IMR-90 (cell line): ENCODE measurements around the gene AGBL1. TPM values are rescaled to one million over a fixed set of nuclear protein-coding genes. Genes with fewer than 3 reads are reported as not detected.

Experiments
- ATAC-seq: fragments of 200-7000 bp; cut with Tn5 transposase; 2 replicates; pipeline ENCODE4 v1.9.1; 2020; ENCODE audit warnings: low read depth, mild to moderate bottlenecking, moderate library complexity
- BruUV-seq: library from RNA; stranded (reverse); fragments of 400-500 nt; replicated peaks from 2 replicates; lab custom pipeline; 2021; lab: Mats Ljungman, UMichigan
- CTCF ChIA-PET: fragments of 300-600 bp; formaldehyde crosslinking; extraction: SDS; loops from one replicate; lab custom pipeline; 2021; ENCODE audit warnings: antibody characterized with exemption; lab: Yijun Ruan, JAX
- POLR2A ChIA-PET: fragments of 300-600 bp; sonication (Branson Sonifier 250); formaldehyde crosslinking; loops from one replicate; lab custom pipeline; 2022; ENCODE audit warnings: antibody characterized with exemption; ENCODE audit not compliant: unreplicated experiment; lab: Charles Lee
- DNase-seq: peaks from one replicate; pipeline ENCODE4 v3.0.0; 2013
- H2AFZ ChIP-seq: replicated peaks from 2 replicates; pipeline ENCODE3; 2013; ENCODE audit warnings: low read length, mild to moderate bottlenecking; ENCODE audit not compliant: poor library complexity
- H2AK5ac ChIP-seq: 2 replicates; pipeline ENCODE4 v1.6.1; 2013; ENCODE audit warnings: low read depth, low read length, inconsistent platforms
- H2AK9ac ChIP-seq: replicated peaks from 2 replicates; pipeline ENCODE3; 2013; ENCODE audit warnings: mild to moderate bottlenecking, low read depth, low read length, moderate library complexity; ENCODE audit not compliant: poor library complexity
- H2BK120ac ChIP-seq: 2 replicates; pipeline ENCODE4 v1.6.1; 2013; ENCODE audit warnings: low read depth, low read length, inconsistent platforms
- H2BK15ac ChIP-seq: 3 replicates; pipeline ENCODE4 v1.6.1; 2013; ENCODE audit warnings: low read depth, low read length, inconsistent platforms
- H2BK20ac ChIP-seq: 2 replicates; pipeline ENCODE4 v1.6.1; 2013; ENCODE audit warnings: low read depth, mild to moderate bottlenecking, inconsistent platforms, low read length, moderate library complexity
- H2BK5ac ChIP-seq: 2 replicates; pipeline ENCODE4 v1.6.1; 2013; ENCODE audit warnings: mild to moderate bottlenecking, low read depth, low read length, inconsistent platforms; ENCODE audit not compliant: poor library complexity, severe bottlenecking
- H3K14ac ChIP-seq: replicated peaks from 2 replicates; pipeline ENCODE4 v1.6.1; 2013; ENCODE audit warnings: low read depth, low read length, inconsistent platforms
- H3K18ac ChIP-seq: 2 replicates; pipeline ENCODE4 v1.6.1; 2013; ENCODE audit warnings: low read depth, low read length, control low read depth
- H3K23ac ChIP-seq: 2 replicates; pipeline ENCODE4 v1.6.1; 2013; ENCODE audit warnings: low read depth, low read length, inconsistent platforms
- H3K27ac ChIP-seq: 2 replicates; pipeline ENCODE4 v1.5.1; 2013; ENCODE audit warnings: mild to moderate bottlenecking, control low read depth, low read length; ENCODE audit not compliant: insufficient read depth
- H3K27me3 ChIP-seq: 2 replicates; pipeline ENCODE4 v1.6.1; 2013; ENCODE audit warnings: low read length; ENCODE audit not compliant: control insufficient read depth, insufficient read depth
- H3K36me3 ChIP-seq: 2 replicates; pipeline ENCODE4 v1.6.1; 2013; ENCODE audit warnings: low read length, mixed read lengths; ENCODE audit not compliant: control insufficient read depth, insufficient read depth
- H3K4ac ChIP-seq: 2 replicates; pipeline ENCODE4 v1.6.1; 2013; ENCODE audit warnings: low read depth, low read length, inconsistent platforms
- H3K4me1 ChIP-seq: 2 replicates; pipeline ENCODE4 v1.6.1; 2013; ENCODE audit warnings: low read length, mixed read lengths; ENCODE audit not compliant: control insufficient read depth, insufficient read depth
- H3K4me2 ChIP-seq: 2 replicates; pipeline ENCODE4 v1.6.1; 2013; ENCODE audit warnings: low read depth, mild to moderate bottlenecking, control low read depth, low read length, moderate library complexity
- H3K4me3 ChIP-seq: 2 replicates; pipeline ENCODE4 v1.5.1; 2013; ENCODE audit warnings: low read depth, mild to moderate bottlenecking, control low read depth, low read length, moderate library complexity; ENCODE audit not compliant: insufficient read depth
- H3K56ac ChIP-seq: 2 replicates; pipeline ENCODE4 v1.6.1; 2013; ENCODE audit warnings: low read length, inconsistent platforms; ENCODE audit not compliant: insufficient read depth; ENCODE audit errors: extremely low read depth
- H3K79me1 ChIP-seq, 2 experiments: 2 replicates each; pipeline ENCODE4 v1.6.1; 2013; ENCODE audit warnings: low read length in 2 of 2, inconsistent platforms in 1 of 2, low read depth in 1 of 2
- H3K9ac ChIP-seq: 2 replicates; pipeline ENCODE4 v1.6.1; 2013; ENCODE audit warnings: low read depth, low read length, control low read depth
- H3K9me1 ChIP-seq: 2 replicates; pipeline ENCODE4 v1.6.1; 2013; ENCODE audit warnings: low read length, inconsistent platforms; ENCODE audit not compliant: insufficient read depth
- H3K9me3 ChIP-seq: 2 replicates; pipeline ENCODE4 v1.6.1; 2013; ENCODE audit warnings: low read length; ENCODE audit not compliant: control insufficient read depth, insufficient read depth
- H4K20me1 ChIP-seq: 2 replicates; pipeline ENCODE4 v1.6.1; 2013; ENCODE audit warnings: low read length, inconsistent platforms; ENCODE audit not compliant: insufficient read depth
- H4K5ac ChIP-seq: 2 replicates; pipeline ENCODE4 v1.6.1; 2013; ENCODE audit warnings: mild to moderate bottlenecking, low read depth, low read length, control low read depth
- H4K8ac ChIP-seq, 2 experiments: 2 replicates each; pipeline ENCODE4 v1.6.1; 2013; ENCODE audit warnings: low read depth in 2 of 2, low read length in 2 of 2, control low read depth in 1 of 2, inconsistent platforms in 1 of 2
- H4K91ac ChIP-seq: 2 replicates; pipeline ENCODE4 v1.6.1; 2013; ENCODE audit warnings: low read depth, low read length, inconsistent platforms; ENCODE audit not compliant: insufficient read depth
- MAFK ChIP-seq: IDR thresholded peaks from 2 replicates; pipeline ENCODE4 v1.6.1; 2012; ENCODE audit warnings: low read depth, low read length, improper control_type of control experiment
- RAD21 ChIP-seq: IDR thresholded peaks from 2 replicates; pipeline ENCODE4 v1.6.1; 2012; ENCODE audit warnings: low read length, improper control_type of control experiment
- WGBS, 2 experiments: methylation state at CpG; one replicate each; pipeline versions ENCODE4 v1.1.5 to v1.1.7; 2013; ENCODE audit warnings: missing lambda C conversion rate in 2 of 2; ENCODE audit not compliant: insufficient read length in 1 of 2; ENCODE audit errors: extremely low coverage in 2 of 2; 5-methylcytosine and 5-hydroxymethylcytosine counted together
- dilution Hi-C: fragments of 300-500 bp; cut with HindIII; formaldehyde crosslinking; loops from one replicate; pipeline ENCODE4 v1.14.3; 2018; ENCODE audit warnings: low sequenced_read_pairs; ENCODE audit not compliant: unreplicated experiment
- in situ Hi-C: fragments of 300-500 bp; cut with MboI; formaldehyde crosslinking; loops from 3 replicates; pipeline ENCODE4 v1.14.3; 2019; ENCODE audit warnings: low sequenced_read_pairs, inconsistent platforms, mixed read lengths
- intact Hi-C: fragments of 100-400 bp; cut with micrococcal nuclease; formaldehyde crosslinking; loops from 2 replicates; pipeline ENCODE4 v1.10.0; 2022
- polyA plus RNA-seq, 3 experiments: library from polyadenylated mRNA; depleted of rRNA; stranded (reverse); fragments of >200 nt; gene quantifications; 2 replicates each; pipeline ENCODE4 v1.2.3, GENCODE V29; 2012; ENCODE audit warnings: low replicate concordance in 1 of 3
- total RNA-seq: library from RNA; depleted of rRNA; stranded (reverse); fragments of >200 nt; gene quantifications from 2 replicates; pipeline ENCODE4 v1.2.3, GENCODE V29; 2012

The AGBL1 gene
- total and polyA plus RNA-seq, 2 of the 4 experiments (the other 2 are of a cell fraction) = not detected

- Histone ChIP-seq H2BK5ac (no peak overlapping the region), H3K4me2 (no peak overlapping the region), H3K27me3 (no peaks in the 10 kb centered on the region), H2BK15ac (no peak overlapping the region), H3K36me3 (no peaks in the 10 kb centered on the region), H4K91ac (no peak overlapping the region), H3K23ac (no peak overlapping the region), H3K14ac (no peak overlapping the region), H2BK20ac (no peak overlapping the region), H3K56ac (no peak overlapping the region), H3K79me1 (no peaks in the 10 kb centered on the region), H3K18ac (no peak overlapping the region), H3K9me1 (no peaks in the 10 kb centered on the region), H2BK120ac (no peak overlapping the region), H2AK5ac (no peak overlapping the region), H4K20me1 (no peaks in the 10 kb centered on the region), H4K5ac (no peak overlapping the region), H2AK9ac (no peak overlapping the region), H3K4ac (no peak overlapping the region), H3K27ac (no peak overlapping the region), H2AFZ (no peak overlapping the region), H3K9ac (no peak overlapping the region), H3K4me3 (no peak overlapping the region), H3K9me3 (peaks cover 2% of the 10 kb centered on the region; the same call in 1 of the 2 replicates), H4K8ac (no peak overlapping the region), H3K4me1 (no peaks in the 10 kb centered on the region)
- ATAC-seq = no peak
- ChIA-PET CTCF (no interaction called here), POLR2A (no interaction called here)
- dilution Hi-C loops = no loop called here
- BruUV-seq = no TSS peak
- whole genome bisulfite sequencing, 2 experiments = no CpG with 5 or more reads among the region's 4 CpGs
- TF ChIP-seq MAFK (0 out of 2 replicates have a peak, but pooled peaks have one; percentile 17), RAD21 (no peak)
- in situ Hi-C loops = no loop called here
- no peak for DNase-seq
- intact Hi-C loops = no loop called here
Measured at GRCh38 chr15:86968244-86968643, 888.6 kb downstream of the AGBL1 start.
